HG02588 (cell line): Measurements from ENCODE around the gene CTDSP1.

Experiments
- ATAC-seq: cut with Tn5 transposase; IDR thresholded peaks from one replicate; pipeline ENCODE4 v1.9.1; 2021; ENCODE audit warnings: mild to moderate bottlenecking, moderate library complexity; ENCODE audit not compliant: unreplicated experiment

Gene CTDSP1

DNA sequence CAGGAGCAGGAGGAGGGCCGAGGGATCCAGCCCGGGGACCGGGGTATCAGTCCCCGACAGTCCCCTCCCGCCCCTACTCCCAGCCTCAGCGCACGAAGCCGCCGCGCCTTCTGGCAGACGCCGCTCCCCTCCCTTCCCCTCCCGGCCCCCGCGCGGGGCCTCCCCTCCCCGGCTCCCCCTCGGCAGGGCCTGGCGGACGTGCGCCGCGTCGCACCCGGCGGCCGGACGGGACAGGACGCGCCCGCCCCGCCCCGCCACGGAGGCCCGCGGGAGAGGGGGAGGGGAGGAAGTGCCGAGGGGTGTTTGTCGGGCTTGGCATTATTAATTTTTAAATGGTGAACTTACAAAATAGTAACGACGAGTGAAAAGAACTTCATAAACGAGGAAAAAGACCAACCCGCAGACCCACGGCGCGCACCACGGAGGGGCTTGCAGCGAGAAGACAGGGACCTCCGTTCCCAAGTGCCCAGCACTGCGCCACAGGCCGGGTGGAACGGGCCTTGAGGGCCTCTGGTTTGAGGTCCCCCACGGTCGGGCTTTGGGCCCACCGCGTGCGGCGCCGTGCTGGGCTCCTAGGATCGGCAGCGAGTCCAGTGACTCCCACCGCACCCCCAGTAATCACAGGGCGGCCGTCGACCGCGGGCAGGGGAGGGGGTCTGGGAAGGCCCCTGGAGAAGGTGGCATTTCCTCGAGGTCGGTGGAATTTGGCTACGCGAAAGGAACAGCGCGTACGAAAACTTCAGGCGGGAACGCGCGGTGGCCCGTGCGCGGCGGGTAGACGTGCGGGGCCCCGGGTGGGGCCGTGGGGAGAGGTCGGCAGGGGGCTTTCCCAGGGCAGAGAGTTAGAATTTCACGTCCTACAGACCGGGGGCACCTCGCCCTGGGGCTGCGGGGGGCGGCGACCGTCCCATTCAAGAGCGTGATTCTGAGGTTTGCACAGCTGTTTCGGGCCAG, 954 bp upstream of the CTDSP1 start:
- peak; percentile 25 for ATAC-seq

DNA sequence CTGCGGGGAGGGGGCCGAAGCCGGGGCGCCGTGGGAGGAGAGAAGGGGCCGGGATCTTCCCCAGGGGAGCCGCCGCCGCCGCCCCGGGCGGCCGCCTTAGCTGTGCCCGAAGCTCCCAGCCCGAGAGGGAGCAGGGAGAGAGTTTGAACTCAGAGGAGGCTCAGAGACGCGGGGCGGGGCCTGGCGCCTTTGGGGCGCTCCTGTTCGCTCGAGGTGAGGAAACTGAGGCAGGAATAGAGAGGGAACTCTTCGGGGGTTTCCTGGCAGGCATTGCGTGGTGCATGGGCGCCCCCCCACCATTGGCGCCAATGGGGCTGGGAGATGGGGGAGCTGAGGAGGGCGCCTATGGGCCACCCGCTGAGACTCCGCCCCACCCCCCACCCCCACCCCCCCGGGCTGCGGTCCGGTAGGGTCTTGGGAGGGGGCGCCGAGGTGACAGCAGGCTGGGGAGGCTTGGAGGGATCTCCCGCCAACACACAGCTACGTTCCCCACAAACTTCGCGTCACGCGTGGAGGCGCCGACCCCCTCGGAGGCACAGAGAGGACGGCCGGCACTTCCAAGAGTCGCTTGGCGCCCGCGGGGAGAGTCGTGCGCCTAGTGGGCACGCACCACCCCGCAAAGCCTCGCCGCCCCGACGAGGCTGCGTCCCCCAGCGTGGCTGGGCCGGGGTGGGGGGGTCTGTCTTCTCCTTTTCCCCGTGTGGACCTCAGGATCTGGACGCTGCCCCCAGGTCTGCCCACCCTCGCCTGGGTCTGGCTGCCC, 680 bp downstream of the CTDSP1 start:
- ATAC-seq = no peak

DNA sequence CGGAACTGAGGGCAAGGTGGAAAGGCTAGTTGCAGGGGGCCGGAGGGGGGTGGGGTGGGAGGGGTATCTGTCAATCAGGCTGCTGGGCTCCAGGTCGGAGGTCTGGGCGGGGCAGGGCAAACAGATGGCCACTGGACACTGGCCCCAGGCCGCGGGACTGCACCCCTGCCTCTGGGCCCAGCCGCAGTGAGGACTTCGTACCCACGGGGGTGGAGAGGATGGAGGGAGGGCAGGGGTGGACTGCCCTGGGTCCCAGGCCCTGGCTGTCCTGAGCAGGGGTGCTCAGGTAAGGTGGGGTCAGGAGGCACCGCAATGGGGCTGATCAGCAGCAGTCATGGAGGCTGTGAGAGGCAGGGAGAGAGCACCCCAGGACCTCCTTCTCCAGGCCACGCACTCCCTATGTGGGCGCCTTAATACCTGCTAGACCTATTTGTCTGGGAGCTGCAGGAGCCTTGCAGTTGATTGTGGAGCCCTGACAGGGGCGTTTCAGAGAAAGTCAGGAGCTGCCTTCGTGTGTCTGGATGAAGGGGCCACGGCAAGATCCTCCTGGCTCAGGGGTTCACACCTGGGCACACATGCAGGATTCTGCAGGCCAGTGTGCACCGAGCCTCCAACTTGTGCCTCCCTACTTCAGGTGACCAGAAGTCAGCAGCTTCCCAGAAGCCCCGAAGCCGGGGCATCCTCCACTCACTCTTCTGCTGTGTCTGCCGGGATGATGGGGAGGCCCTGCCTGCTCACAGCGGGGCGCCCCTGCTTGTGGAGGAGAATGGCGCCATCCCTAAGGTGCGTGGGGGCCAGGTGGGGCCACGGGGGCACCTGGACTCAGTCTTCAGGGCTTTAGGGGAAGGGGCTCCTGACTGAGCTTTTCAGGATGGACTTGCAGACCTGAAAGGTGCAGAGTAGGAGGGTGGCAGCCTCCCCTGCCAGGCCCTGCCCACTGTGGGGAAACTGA, 1.5 kb downstream of the CTDSP1 start:
- no peak for ATAC-seq

DNA sequence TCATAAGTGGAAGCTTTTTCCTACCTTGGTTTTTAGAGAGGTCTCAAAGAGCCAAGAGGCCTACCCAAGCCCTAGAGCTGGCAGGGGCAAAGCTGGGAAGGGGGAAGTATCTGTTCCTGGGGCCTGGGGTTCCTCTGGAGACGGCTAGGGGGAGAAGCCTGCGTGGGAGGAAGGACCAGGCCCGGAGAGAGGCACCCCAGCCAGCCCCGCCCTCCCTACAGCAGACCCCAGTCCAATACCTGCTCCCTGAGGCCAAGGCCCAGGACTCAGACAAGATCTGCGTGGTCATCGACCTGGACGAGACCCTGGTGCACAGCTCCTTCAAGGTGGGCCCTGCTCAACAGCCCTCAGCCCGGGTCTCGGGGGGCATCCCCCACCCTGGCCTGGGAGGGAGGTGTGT, 2.2 kb downstream of the CTDSP1 start:
- no peak for ATAC-seq

DNA sequence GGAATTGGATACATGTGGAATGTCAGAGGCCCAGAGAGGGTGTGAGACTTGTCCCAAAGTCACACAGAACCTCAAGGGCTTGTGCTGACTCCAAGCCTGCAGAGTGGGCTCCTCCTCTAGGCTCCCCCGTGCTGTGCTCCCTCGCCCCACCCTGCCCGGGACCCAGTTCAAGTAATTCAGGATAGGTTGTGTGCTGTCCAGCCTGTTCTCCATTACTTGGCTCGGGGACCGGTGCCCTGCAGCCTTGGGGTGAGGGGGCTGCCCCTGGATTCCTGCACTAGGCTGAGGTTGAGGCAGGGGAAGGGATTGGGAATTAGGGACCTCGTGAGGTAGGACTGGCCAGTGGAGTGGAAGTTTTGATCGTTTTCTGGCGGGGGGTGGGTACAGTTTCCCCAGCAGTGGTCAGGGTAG, 2.8 kb downstream of the CTDSP1 start:
- no peak for ATAC-seq

- no peak for ATAC-seq
Observed at GRCh38 chr2:218402911-218403411, 3.3 kb downstream of the CTDSP1 start.

DNA sequence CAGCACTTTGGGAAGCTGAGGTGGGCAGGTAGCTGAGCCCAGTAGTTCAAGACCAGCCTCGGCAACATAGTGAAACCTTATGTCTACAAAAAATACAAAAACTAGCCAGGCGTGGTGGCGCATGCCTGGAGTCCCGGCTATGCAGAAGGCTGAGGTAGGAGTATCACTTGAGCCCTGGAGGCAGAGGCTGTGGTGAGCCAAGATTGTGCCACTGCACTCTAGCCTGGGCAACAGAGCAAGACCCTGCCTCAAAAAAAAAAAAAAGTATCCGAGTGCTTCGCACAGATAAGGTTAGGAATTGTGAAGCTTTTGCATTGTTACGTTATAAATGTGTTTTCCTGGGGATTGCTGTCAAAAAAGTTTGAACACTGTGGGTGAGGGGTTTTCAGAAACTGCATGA, 4.1 kb downstream of the CTDSP1 start:
- no peak for ATAC-seq

DNA sequence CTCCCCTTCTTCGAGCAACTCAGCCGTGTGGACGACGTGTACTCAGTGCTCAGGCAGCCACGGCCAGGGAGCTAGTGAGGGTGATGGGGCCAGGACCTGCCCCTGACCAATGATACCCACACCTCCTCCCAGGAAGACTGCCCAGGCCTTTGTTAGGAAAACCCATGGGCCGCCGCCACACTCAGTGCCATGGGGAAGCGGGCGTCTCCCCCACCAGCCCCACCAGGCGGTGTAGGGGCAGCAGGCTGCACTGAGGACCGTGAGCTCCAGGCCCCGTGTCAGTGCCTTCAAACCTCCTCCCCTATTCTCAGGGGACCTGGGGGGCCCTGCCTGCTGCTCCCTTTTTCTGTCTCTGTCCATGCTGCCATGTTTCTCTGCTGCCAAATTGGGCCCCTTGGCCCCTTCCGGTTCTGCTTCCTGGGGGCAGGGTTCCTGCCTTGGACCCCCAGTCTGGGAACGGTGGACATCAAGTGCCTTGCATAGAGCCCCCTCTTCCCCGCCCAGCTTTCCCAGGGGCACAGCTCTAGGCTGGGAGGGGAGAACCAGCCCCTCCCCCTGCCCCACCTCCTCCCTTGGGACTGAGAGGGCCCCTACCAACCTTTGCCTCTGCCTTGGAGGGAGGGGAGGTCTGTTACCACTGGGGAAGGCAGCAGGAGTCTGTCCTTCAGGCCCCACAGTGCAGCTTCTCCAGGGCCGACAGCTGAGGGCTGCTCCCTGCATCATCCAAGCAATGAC, 4.8 kb downstream of the CTDSP1 start:
- ATAC-seq = no peak

DNA sequence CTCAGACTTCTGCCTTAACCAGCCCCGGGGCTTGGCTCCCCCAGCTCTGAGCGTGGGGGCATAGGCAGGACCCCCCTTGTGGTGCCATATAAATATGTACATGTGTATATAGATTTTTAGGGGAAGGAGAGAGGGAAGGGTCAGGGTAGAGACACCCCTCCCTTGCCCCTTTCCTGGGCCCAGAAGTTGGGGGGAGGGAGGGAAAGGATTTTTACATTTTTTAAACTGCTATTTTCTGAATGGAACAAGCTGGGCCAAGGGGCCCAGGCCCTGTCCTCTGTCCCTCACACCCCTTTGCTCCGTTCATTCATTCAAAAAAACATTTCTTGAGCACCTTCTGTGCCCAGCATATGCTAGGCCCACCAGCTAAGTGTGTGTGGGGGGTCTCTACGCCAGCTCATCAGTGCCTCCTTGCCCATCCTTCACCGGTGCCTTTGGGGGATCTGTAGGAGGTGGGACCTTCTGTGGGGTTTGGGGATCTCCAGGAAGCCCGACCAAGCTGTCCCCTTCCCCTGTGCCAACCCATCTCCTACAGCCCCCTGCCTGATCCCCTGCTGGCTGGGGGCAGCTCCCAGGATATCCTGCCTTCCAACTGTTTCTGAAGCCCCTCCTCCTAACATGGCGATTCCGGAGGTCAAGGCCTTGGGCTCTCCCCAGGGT, 5.5 kb downstream of the CTDSP1 start:
- ATAC-seq = no peak

- peak; percentile 20 for ATAC-seq
Observed at GRCh38 chr2:218405746-218406208, 6.1 kb downstream of the CTDSP1 start.

- ATAC-seq = peak; percentile 75
Observed at GRCh38 chr2:218406209-218406948, 6.7 kb downstream of the CTDSP1 start.

DNA sequence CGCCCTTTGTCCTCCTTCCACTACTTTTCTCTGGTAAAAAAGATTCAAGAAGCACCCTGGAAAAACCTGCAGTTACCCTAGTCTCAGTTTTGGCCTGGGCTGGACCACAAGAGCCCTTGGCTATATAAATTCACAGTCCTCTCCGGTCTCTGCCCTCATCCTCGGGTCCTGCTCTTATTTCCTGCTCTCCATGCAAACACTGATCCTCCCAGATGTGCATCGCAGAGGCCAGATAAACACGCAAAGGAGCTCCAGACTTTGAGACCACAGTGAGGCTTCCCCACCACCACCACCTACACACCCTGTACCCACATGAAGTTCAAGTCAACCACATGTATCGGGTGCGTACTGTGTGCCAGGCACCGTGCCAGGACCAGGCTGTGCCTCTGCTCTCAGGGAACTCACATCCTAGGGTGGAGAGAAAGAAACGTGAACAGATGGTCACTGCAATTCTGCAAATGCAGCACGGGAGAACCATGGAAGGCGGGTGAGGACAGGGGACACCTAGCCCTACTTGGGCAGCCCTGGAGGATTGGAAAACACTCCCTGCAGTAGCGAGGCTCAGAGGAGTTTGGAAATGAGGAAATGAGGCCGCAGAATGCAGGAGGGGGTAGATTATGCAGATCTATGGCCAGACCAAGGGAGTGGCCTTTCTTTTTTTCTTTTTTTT, 7.4 kb downstream of the CTDSP1 start:
- peak; percentile 12 for ATAC-seq

GRCh38 chr2:218407717-218408116, 8.0 kb downstream of the CTDSP1 start:
- no peak for ATAC-seq

DNA sequence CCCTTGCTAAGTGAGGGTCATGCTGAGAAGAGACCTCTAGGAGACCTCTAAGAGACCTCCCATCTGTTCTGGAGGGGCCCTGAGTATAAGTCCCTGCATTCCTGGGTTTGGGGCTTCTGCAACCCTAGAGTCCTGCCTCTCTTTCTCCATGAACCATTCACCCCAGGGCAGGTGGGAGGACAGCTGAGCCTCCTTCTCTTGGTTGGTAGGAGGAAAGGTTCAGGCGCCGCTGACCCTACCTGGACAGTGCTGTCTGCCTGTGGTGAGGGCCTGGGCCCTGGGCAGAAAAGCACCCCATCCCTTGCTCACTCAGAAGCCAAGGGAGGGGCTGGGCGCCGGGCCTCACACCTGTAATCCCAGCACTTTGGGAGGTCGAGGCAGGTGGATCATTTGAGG, 18.7 kb downstream of the CTDSP1 start:
- ATAC-seq = no peak

DNA sequence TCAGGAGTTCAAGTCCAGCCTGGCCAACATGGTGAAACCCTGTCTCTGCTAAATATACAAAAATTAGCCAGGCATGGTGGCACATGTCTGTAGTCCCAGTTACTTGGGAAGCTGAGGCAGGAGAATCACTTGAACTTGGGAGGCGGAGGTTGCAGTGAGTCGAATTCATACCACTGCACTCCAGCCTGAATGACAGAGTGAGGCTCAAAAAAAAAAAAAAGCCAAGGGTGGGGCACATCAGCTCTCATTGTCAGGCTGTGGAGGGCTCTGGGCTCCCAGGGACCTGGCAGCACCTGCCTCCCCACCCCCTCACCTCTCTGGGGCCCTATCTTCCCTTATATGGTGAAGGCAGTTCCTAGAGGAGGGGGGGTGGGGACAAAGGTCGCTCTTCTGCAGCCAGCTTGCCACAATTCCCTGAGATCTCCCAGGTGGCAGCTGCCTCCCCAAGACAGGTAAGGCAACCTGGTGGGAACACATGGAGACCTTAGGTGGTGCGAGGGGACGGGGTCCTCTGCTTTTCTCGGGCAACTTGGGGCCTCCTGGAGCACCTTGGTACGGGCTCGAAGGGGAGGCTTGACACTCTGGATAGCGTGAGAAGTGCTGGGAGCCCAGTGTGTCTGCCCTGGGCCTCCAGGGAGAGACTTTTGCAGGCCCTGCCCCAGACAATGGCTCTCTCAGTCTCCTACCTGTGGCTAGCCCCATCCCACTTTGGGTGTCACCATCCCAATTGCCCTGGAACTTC, 19.2 kb downstream of the CTDSP1 start, which contains the start of gene VIL1:
TSS of gene VIL1 (plus strand) at position 407 of the 742 bp plus-strand sequence. CDS start 4,656 bp downstream, outside the sequence.
- no peak for ATAC-seq

DNA sequence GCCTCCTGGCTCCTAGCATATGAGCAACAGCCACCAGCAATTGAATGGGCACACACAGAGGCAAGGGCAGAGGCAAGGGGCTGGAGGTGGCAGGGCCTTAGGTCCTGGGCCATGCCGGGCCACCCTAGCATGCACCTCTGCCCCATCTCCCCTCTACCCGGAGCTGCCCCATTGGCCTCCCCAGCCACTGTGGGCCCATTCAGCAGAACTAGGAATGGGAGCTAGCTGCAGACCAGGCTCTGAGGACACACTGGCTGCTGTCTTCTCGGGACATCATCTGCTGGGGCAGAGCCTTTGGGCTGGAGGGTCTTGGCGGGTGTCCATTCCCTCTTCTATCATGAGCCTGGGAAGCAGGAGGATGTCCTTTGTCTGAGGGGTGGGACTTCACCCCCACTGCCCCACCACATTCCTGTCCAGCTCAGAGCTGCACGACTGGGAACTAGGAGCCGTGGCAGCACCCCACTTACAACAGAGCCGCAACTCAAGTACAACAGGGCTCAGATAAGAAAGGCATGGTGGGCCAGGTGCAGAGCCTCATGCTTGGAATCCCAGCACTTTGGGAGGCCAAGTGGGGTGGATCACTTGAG, 20.1 kb downstream of the CTDSP1 start:
- ATAC-seq = no peak

DNA sequence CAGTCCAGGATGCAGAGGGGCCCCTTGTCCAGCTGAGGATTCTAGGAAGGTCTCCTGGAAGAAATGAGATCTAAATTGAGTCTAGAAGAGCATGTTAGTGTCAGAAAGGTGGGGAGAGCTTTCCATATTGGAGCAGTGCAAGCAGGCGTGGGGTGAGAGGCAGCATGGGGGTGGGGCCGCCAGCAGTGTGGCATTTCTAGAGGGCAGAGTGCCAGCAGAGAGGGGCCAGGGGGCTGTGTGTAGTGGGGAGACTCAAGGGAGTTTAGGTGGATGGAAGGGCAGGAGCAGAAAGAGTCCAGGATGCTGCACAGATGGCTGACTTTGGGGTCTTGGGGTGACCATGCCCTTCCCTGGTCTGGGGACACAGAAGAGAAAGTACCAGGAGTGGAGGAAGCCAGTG, 21.4 kb downstream of the CTDSP1 start:
- no peak for ATAC-seq
